ENCODE data around the gene PRKAA1. TPM values are rescaled to one million over a fixed set of nuclear protein-coding genes. Genes with fewer than 3 reads are reported as not detected.

PRKAA1 gene
- polyA plus RNA-seq, 1 donor from 2014 or later, result 66.9 TPM

GRCh38 chr5:40834391-40834848, 36.2 kb upstream of the PRKAA1 start:
- Histone ChIP-seq H3K27ac (ENCODE audit: low read length) (peak overlapping the region; percentile 89), H3K4me3 (ENCODE audit: low read length) (peak overlapping the region; percentile 90), H4K20me1 (ENCODE audit: insufficient read depth) (peaks cover 4% of the 10 kb centered on the region), H3K9me2 (ENCODE audit: insufficient read depth, low read length) (no peaks in the 10 kb centered on the region), H3K9me3 (ENCODE audit: low read length) (no peaks in the 10 kb centered on the region), H2AFZ (ENCODE audit: low read depth, low read length) (peak overlapping the region; percentile 81), H3K79me2 (replicated peaks; ENCODE audit: insufficient read depth, low read length) (peaks cover 24% of the 10 kb centered on the region), H3K36me3 (ENCODE audit: insufficient read depth, low read length) (peaks cover 6% of the 10 kb centered on the region), H3F3A (ENCODE audit: insufficient read depth, low read length, poor library complexity, severe bottlenecking) (no peaks in the 10 kb centered on the region), H3K27me3 (ENCODE audit: insufficient read depth, low read depth, low read length) (no peaks in the 10 kb centered on the region), H3K9ac (ENCODE audit: low read length) (peak overlapping the region; percentile 91), H3K4me2 (ENCODE audit: low read length) (peak overlapping the region; percentile 94)
- TF ChIP-seq TAF1 (IDR thresholded peaks at IDR 0.05; ENCODE audit: low read depth) (no peak), MXI1 (conservative IDR thresholded peaks at IDR 0.05; ENCODE audit: poor library complexity, severe bottlenecking) (no peak)
- TF ChIP-seq, protein P1, sequence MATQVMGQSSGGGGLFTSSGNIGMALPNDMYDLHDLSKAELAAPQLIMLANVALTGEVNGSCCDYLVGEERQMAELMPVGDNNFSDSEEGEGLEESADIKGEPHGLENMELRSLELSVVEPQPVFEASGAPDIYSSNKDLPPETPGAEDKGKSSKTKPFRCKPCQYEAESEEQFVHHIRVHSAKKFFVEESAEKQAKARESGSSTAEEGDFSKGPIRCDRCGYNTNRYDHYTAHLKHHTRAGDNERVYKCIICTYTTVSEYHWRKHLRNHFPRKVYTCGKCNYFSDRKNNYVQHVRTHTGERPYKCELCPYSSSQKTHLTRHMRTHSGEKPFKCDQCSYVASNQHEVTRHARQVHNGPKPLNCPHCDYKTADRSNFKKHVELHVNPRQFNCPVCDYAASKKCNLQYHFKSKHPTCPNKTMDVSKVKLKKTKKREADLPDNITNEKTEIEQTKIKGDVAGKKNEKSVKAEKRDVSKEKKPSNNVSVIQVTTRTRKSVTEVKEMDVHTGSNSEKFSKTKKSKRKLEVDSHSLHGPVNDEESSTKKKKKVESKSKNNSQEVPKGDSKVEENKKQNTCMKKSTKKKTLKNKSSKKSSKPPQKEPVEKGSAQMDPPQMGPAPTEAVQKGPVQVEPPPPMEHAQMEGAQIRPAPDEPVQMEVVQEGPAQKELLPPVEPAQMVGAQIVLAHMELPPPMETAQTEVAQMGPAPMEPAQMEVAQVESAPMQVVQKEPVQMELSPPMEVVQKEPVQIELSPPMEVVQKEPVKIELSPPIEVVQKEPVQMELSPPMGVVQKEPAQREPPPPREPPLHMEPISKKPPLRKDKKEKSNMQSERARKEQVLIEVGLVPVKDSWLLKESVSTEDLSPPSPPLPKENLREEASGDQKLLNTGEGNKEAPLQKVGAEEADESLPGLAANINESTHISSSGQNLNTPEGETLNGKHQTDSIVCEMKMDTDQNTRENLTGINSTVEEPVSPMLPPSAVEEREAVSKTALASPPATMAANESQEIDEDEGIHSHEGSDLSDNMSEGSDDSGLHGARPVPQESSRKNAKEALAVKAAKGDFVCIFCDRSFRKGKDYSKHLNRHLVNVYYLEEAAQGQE (IDR thresholded peaks at IDR 0.05; ENCODE audit: borderline replicate concordance), result no peak

DNA sequence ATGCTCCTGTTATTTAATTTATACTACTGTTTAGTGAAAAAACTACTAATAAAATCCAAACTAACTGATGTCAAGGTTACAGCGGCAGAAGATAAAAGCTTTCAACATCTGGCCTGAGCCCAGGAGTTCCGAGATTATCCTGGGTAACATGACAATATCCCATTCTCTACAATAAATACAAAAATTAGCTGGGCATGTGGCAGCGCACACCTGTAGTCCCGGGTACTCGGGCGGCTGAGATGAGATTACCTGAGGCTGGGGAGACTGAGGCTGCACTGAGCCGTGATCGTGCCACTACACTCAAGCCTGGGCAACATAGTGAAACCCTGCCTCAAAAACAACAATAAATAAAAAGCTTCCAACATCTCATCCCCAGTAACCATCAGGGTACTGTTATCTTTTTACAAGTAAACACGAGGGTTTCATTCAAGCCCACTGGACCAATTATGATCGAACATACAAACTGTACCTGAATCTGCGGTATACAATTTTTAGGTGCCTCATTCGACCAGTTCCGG, 35.6 kb upstream of the PRKAA1 start:
- Histone ChIP-seq H3K4me3 (ENCODE audit: low read length) (peak overlapping the region; percentile 90), H3K79me2 (replicated peaks; ENCODE audit: insufficient read depth, low read length) (peaks cover 24% of the 10 kb centered on the region), H3K27ac (ENCODE audit: low read length) (no peak overlapping the region), H3K9me3 (ENCODE audit: low read length) (no peaks in the 10 kb centered on the region), H3K36me3 (ENCODE audit: insufficient read depth, low read length) (peaks cover 6% of the 10 kb centered on the region), H2AFZ (ENCODE audit: low read depth, low read length) (no peak overlapping the region), H3K9me2 (ENCODE audit: insufficient read depth, low read length) (no peaks in the 10 kb centered on the region), H3F3A (ENCODE audit: insufficient read depth, low read length, poor library complexity, severe bottlenecking) (no peaks in the 10 kb centered on the region), H3K9ac (ENCODE audit: low read length) (peak overlapping the region; percentile 91), H4K20me1 (ENCODE audit: insufficient read depth) (peaks cover 4% of the 10 kb centered on the region), H3K4me2 (ENCODE audit: low read length) (peak overlapping the region; percentile 94), H3K27me3 (ENCODE audit: insufficient read depth, low read depth, low read length) (no peaks in the 10 kb centered on the region)
- TF ChIP-seq MXI1 (conservative IDR thresholded peaks at IDR 0.05; ENCODE audit: poor library complexity, severe bottlenecking) (no peak), EP300 (conservative IDR thresholded peaks at IDR 0.05; ENCODE audit: poor library complexity, severe bottlenecking) (no peak), POLR2AphosphoS5 (IDR thresholded peaks at IDR 0.05) (peak; percentile 14), TAF1 (IDR thresholded peaks at IDR 0.05; ENCODE audit: low read depth) (no peak), EZH2 (IDR thresholded peaks at IDR 0.05; ENCODE audit: borderline replicate concordance, insufficient read depth, low read length, poor library complexity, severe bottlenecking) (no peak)
- TF ChIP-seq, protein P2, sequence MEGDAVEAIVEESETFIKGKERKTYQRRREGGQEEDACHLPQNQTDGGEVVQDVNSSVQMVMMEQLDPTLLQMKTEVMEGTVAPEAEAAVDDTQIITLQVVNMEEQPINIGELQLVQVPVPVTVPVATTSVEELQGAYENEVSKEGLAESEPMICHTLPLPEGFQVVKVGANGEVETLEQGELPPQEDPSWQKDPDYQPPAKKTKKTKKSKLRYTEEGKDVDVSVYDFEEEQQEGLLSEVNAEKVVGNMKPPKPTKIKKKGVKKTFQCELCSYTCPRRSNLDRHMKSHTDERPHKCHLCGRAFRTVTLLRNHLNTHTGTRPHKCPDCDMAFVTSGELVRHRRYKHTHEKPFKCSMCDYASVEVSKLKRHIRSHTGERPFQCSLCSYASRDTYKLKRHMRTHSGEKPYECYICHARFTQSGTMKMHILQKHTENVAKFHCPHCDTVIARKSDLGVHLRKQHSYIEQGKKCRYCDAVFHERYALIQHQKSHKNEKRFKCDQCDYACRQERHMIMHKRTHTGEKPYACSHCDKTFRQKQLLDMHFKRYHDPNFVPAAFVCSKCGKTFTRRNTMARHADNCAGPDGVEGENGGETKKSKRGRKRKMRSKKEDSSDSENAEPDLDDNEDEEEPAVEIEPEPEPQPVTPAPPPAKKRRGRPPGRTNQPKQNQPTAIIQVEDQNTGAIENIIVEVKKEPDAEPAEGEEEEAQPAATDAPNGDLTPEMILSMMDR (IDR thresholded peaks at IDR 0.05; ENCODE audit: poor library complexity, severe bottlenecking), result no peak

GRCh38 chr5:40832345-40832744, 34.2 kb upstream of the PRKAA1 start:
- Histone ChIP-seq H3K27ac (ENCODE audit: low read length) (no peak overlapping the region), H2AFZ (ENCODE audit: low read depth, low read length) (no peak overlapping the region), H3K4me3 (ENCODE audit: low read length) (peak overlapping the region; percentile 90), H3K36me3 (ENCODE audit: insufficient read depth, low read length) (peaks cover 15% of the 10 kb centered on the region), H3K4me2 (ENCODE audit: low read length) (no peak overlapping the region), H3K9me2 (ENCODE audit: insufficient read depth, low read length) (no peaks in the 10 kb centered on the region), H3K9ac (ENCODE audit: low read length) (no peak overlapping the region), H3K27me3 (ENCODE audit: insufficient read depth, low read depth, low read length) (no peaks in the 10 kb centered on the region), H3F3A (ENCODE audit: insufficient read depth, low read length, poor library complexity, severe bottlenecking) (no peaks in the 10 kb centered on the region), H3K79me2 (replicated peaks; ENCODE audit: insufficient read depth, low read length) (peaks cover 24% of the 10 kb centered on the region), H3K9me3 (ENCODE audit: low read length) (no peaks in the 10 kb centered on the region), H4K20me1 (ENCODE audit: insufficient read depth) (peaks cover 4% of the 10 kb centered on the region)
- TF ChIP-seq MXI1 (conservative IDR thresholded peaks at IDR 0.05; ENCODE audit: poor library complexity, severe bottlenecking) (no peak), SMC3 (conservative IDR thresholded peaks at IDR 0.05; ENCODE audit: poor library complexity) (no peak), EZH2 (IDR thresholded peaks at IDR 0.05; ENCODE audit: borderline replicate concordance, insufficient read depth, low read length, poor library complexity, severe bottlenecking) (no peak), TAF1 (IDR thresholded peaks at IDR 0.05; ENCODE audit: low read depth) (no peak), EP300 (conservative IDR thresholded peaks at IDR 0.05; ENCODE audit: poor library complexity, severe bottlenecking) (no peak), RAD21 (conservative IDR thresholded peaks at IDR 0.05) (no peak), POLR2AphosphoS5 (IDR thresholded peaks at IDR 0.05) (no peak)
- TF ChIP-seq, protein P1 (IDR thresholded peaks at IDR 0.05; ENCODE audit: borderline replicate concordance), result no peak
- TF ChIP-seq, protein P2 (IDR thresholded peaks at IDR 0.05; ENCODE audit: poor library complexity, severe bottlenecking), result no peak

All from neural cell (in vitro differentiated cells).